ENCODE measurements around the gene MAP3K14. TPM values are rescaled to one million over a fixed set of nuclear protein-coding genes. Genes with fewer than 3 reads are reported as not detected.

MAP3K14 gene
- total and polyA plus RNA-seq, 2 of the 4 experiments (the other 2 are of a cell fraction) = 4.1 to 21.7 TPM

GRCh38 chr17:45319239-45319703, 2.5 kb upstream of the MAP3K14 start:
- Histone ChIP-seq H3K4ac (ENCODE audit: low read depth, low read length) (peak overlapping the region; percentile 86), H3K4me2 (ENCODE audit: low read depth, low read length) (peak overlapping the region; percentile 4; the same call in 1 of the 2 replicates), H3K27me3 (ENCODE audit: control insufficient read depth, insufficient read depth, low read length) (no peaks in the 10 kb centered on the region), H2BK20ac (ENCODE audit: low read depth, low read length) (peak overlapping the region; percentile 54), H2BK120ac (ENCODE audit: low read depth, low read length) (peak overlapping the region; percentile 88), H3K9ac (ENCODE audit: low read depth, low read length) (peak overlapping the region; percentile 22; the same call in 1 of the 2 replicates), H3K9me1 (ENCODE audit: insufficient read depth, low read length) (peaks cover 31% of the 10 kb centered on the region), H3K23ac (ENCODE audit: low read depth, low read length) (peak overlapping the region; percentile 78; the same call in 1 of the 2 replicates), H3K4me1 (ENCODE audit: control insufficient read depth, insufficient read depth, low read length) (peaks cover 34% of the 10 kb centered on the region), H3K14ac (replicated peaks; ENCODE audit: low read depth, low read length) (peak overlapping the region; percentile 73), H3K56ac (ENCODE audit: extremely low read depth, insufficient read depth, low read length) (peak overlapping the region; percentile 34; the same call in 1 of the 2 replicates), H2BK15ac (ENCODE audit: low read depth, low read length) (peak overlapping the region; percentile 86), H3K27ac (ENCODE audit: insufficient read depth, low read length) (peak overlapping the region; percentile 46), H4K5ac (ENCODE audit: low read depth, low read length) (peak overlapping the region; percentile 19), H2BK5ac (ENCODE audit: low read depth, low read length, poor library complexity, severe bottlenecking) (peak overlapping the region; percentile 80), H3K18ac (ENCODE audit: low read depth, low read length) (peak overlapping the region; percentile 32; the same call in 1 of the 2 replicates), H3K9me3 (ENCODE audit: control insufficient read depth, insufficient read depth, low read length) (no peaks in the 10 kb centered on the region), H4K91ac (ENCODE audit: insufficient read depth, low read depth, low read length) (peak overlapping the region; percentile 67), H3K36me3 (ENCODE audit: control insufficient read depth, insufficient read depth, low read length) (no peaks in the 10 kb centered on the region), H3K79me1 (ENCODE audit: low read depth in 1 of 2, low read length in 2 of 2) (peaks cover under 1 to 29% of the 10 kb centered on the region in 2 experiments; a peak in 2 of 4 replicates), H4K20me1 (ENCODE audit: insufficient read depth, low read length) (peaks cover 27% of the 10 kb centered on the region), H2AK5ac (ENCODE audit: low read depth, low read length) (peak overlapping the region; percentile 78), H2AFZ (replicated peaks; ENCODE audit: low read length, poor library complexity) (peak overlapping the region; percentile 84), H2AK9ac (replicated peaks; ENCODE audit: low read depth, low read length, poor library complexity) (peak overlapping the region; percentile 47), H3K4me3 (ENCODE audit: insufficient read depth, low read depth, low read length) (no peak overlapping the region), H4K8ac (ENCODE audit: low read depth in 2 of 2, low read length in 2 of 2) (peak overlapping the region; percentile 27 to 90; a peak in 3 of 4 replicates)
- peak; percentile 28; the same call in 1 of the 2 replicates for TF ChIP-seq MAFK (IDR thresholded peaks at IDR 0.05; ENCODE audit: low read depth, low read length)
- no peak for TF ChIP-seq MAZ (IDR thresholded peaks at IDR 0.05; ENCODE audit: borderline replicate concordance, low read depth, low read length)
- TF ChIP-seq USF2 (IDR thresholded peaks at IDR 0.05; ENCODE audit: low read depth, low read length) = no peak
- no peak for TF ChIP-seq CHD1 (IDR thresholded peaks at IDR 0.05; ENCODE audit: low read depth, low read length)
- no peak for TF ChIP-seq NFE2L2 (IDR thresholded peaks at IDR 0.05; ENCODE audit: low read depth, low read length)
- no peak for TF ChIP-seq ELK1 (IDR thresholded peaks at IDR 0.05; ENCODE audit: borderline replicate concordance, low read depth, low read length)
- TF ChIP-seq CEBPB (IDR thresholded peaks at IDR 0.05; ENCODE audit: low read depth, low read length) = no peak
- no peak for TF ChIP-seq POLR2A (IDR thresholded peaks at IDR 0.05; ENCODE audit: low read depth, low read length)
- no peak for TF ChIP-seq RAD21 (IDR thresholded peaks at IDR 0.05; ENCODE audit: low read length)
- no peak for TF ChIP-seq RFX5 (IDR thresholded peaks at IDR 0.05; ENCODE audit: low read depth, low read length)
- 0 out of 2 replicates have a peak, but pooled peaks have one; percentile 27 for TF ChIP-seq FOS (IDR thresholded peaks at IDR 0.05; ENCODE audit: low read depth, low read length)
- TF ChIP-seq, protein P1, sequence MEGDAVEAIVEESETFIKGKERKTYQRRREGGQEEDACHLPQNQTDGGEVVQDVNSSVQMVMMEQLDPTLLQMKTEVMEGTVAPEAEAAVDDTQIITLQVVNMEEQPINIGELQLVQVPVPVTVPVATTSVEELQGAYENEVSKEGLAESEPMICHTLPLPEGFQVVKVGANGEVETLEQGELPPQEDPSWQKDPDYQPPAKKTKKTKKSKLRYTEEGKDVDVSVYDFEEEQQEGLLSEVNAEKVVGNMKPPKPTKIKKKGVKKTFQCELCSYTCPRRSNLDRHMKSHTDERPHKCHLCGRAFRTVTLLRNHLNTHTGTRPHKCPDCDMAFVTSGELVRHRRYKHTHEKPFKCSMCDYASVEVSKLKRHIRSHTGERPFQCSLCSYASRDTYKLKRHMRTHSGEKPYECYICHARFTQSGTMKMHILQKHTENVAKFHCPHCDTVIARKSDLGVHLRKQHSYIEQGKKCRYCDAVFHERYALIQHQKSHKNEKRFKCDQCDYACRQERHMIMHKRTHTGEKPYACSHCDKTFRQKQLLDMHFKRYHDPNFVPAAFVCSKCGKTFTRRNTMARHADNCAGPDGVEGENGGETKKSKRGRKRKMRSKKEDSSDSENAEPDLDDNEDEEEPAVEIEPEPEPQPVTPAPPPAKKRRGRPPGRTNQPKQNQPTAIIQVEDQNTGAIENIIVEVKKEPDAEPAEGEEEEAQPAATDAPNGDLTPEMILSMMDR (conservative IDR thresholded peaks at IDR 0.05; ENCODE audit: low read depth, low read length) = no peak
- TF ChIP-seq SMC3 (IDR thresholded peaks at IDR 0.05; ENCODE audit: low read depth, low read length) = no peak
- TF ChIP-seq RCOR1 (IDR thresholded peaks at IDR 0.05; ENCODE audit: insufficient replicate concordance, low read length) = no peak
- in situ Hi-C loops (cut with MboI; ENCODE audit: low sequenced_read_pairs) = no loop called here
- intact Hi-C loops (cut with micrococcal nuclease) = loop anchor here (5.0 kb wide), 1 partner anchor 102 kb away; no protein-coding TSS in a partner anchor
- peak; percentile 83 for DNase-seq
- no peak for ATAC-seq (ENCODE audit: low read depth)
- WGBS, 2 experiments (ENCODE audit: extremely low coverage in 2 of 2, insufficient read length in 1 of 2) = 50% methylated on average over 2 of the region's 5 CpGs; no CpG with 5 or more reads in 1 of the 2 experiments
- BruUV-seq (replicated peaks) = no TSS peak
- ChIA-PET CTCF (interaction anchor here (2.0 kb wide), 1 partner anchor 42 kb away, joined by 5 read pairs; no protein-coding TSS in a partner anchor), POLR2A (ENCODE audit: unreplicated experiment) (no interaction called here)
- dilution Hi-C loops (cut with HindIII; ENCODE audit: low sequenced_read_pairs, unreplicated experiment) = no loop called here
